ENCODE data around the gene STXBP1.
"Not testable (repeated sequence)": the region's sequence is repeated elsewhere in the genome, so short reads cannot be mapped to it uniquely, and the experiment has no call there.

The STXBP1 gene

GRCh38 chr9:127611899-127612790 lies at the start of gene STXBP1:
Gene STXBP1 (plus strand): TSS chr9:127612277. CDS start chr9:127612404, 127 bp downstream.
- DNase-seq = peak; percentile 72 to 87

DNA sequence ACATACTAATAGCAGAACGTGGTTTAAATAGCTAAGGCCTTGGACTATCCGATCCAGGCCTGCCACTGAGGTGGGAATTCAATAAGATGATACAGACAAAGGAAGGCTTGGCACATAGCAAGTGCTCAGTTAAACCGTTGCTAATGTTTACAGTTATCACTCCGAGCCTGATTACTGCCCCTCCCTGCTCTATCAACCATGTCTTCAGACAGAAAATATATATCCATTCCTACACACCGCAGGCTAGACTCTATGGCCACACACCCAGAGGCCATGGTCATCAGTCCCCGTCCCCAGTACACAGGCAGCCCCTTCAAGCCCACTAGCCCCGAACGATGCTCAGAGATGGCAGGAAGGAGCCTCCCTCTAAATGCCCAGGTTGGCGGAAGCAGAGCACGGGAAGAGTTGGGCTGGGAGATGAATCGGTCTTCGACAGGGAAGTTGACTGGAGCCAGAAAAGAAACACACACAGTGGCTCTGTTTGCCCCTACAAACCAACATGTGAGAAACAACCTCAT lies 49.7 kb upstream of the STXBP1 start:
- no peak for DNase-seq

DNA sequence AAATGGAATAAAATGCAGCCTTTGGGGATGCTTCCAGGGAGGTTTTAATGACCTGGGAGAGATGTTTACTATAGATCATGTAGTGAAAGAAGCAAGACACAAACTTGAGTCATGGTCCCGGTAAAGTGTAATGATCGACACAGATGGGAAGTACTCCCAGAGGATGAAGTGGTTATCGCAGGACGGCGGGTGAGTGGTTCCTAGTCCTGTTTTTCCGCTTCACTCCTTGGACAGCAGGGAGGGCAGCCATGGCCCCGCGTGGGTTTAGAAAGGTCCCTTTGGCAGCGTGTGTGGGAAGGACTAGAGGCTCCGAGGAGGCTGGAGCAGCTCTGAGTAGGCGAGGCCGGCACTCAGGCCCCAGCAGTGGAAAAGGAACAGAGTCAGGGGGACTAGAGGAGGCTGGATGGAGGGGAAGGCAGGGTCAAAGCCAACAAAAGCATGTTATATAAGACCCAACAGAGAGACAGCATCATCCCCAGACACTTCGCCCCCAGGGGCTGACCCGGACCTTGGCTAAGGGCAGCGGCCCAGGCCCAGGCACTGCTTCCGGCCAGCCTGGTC lies 49.2 kb upstream of the STXBP1 start:
- no peak for DNase-seq

DNA sequence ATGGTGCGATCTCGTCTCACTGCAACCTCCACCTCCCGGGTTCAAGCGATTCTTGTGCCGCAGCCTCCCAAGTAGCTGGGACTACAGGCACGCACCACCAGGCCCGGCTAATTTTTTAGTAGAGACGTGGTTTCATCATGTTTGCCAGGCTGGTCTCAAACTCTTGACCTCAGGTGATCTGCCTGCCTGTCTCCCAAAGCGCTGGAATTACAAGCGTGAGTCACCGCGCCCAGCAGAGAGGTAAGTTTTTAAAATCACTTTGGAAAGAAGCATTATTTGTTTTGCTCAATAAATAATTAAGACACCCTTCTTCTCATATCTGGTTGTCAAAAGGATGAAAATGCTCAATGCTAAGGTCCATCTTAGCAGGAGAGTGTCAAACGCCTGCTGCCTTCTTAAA lies 48.5 kb upstream of the STXBP1 start:
- no peak for DNase-seq

DNA sequence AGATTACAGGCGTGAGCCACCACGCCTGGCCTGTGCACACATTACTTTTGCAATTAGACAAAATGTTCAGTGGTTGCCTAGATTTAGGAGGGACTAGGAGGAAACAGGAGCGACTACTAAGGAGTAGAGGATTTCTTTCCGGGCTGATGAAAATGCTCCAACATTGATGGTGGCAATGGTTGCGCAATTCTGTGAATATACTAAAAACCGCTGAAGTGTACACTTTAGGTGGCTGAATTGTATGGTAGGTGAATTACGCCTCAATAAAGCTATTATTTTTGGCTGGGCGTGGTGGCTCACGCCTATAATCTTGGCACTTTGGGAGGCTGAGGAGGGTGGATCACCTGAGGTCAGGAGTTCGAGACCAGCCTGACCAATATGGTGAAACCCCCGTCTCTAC lies 46.8 kb upstream of the STXBP1 start:
- no peak for DNase-seq

DNA sequence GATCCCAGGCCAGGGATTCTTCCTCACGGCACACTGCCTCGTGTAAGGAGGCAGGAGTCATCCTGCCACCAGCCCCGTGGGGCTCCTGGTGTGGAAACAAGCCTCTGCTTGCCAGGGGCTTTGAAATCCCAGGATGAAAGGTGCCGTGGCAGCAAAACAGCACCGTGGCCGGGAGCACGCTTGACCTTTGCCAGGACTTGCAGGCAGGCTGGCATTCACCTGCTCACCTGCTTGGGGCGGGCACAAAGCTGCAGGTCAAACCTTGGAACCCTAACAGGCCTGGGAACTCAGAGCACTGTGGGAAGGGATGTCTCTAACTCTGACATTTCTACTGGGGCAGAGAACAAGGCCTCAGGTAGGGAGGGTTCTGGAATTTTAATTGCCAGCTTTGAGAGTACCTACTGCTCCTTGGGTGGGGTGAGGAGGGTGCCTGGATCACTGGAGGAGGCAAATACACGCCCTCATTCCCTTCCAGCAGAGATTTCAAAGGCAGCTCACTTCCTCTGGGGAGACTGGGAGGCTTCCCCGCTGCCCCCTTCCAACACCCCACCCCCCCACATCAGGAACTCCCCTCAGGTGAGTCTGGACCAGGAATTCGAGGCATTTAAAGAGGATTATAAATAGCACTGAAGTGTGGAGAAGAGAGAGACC lies 45.6 kb upstream of the STXBP1 start:
- DNase-seq = no peak

GRCh38 chr9:127567035-127567729 lies 44.9 kb upstream of the STXBP1 start:
- DNase-seq = no peak

GRCh38 chr9:127567730-127568617 lies 44.1 kb upstream of the STXBP1 start:
- DNase-seq = no peak

DNA sequence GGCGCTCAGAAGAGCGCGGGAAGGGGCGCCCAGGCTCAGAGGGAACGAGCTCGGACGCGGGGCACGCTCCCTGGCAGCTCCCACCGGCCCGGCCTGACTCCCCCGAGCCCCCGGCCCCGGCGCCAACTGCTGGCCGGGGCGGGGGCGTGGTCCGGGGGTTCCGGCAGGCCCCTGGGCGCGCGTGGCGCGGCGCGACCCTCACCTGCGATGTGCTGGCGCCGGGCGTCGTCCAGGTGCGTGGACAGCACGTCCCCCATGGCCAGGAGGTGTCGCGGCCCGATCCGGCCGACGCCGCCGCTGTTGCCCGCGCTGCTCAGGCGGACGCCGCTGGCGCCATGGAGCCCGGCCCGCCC lies 43.5 kb upstream of the STXBP1 start:
- no peak for DNase-seq

DNA sequence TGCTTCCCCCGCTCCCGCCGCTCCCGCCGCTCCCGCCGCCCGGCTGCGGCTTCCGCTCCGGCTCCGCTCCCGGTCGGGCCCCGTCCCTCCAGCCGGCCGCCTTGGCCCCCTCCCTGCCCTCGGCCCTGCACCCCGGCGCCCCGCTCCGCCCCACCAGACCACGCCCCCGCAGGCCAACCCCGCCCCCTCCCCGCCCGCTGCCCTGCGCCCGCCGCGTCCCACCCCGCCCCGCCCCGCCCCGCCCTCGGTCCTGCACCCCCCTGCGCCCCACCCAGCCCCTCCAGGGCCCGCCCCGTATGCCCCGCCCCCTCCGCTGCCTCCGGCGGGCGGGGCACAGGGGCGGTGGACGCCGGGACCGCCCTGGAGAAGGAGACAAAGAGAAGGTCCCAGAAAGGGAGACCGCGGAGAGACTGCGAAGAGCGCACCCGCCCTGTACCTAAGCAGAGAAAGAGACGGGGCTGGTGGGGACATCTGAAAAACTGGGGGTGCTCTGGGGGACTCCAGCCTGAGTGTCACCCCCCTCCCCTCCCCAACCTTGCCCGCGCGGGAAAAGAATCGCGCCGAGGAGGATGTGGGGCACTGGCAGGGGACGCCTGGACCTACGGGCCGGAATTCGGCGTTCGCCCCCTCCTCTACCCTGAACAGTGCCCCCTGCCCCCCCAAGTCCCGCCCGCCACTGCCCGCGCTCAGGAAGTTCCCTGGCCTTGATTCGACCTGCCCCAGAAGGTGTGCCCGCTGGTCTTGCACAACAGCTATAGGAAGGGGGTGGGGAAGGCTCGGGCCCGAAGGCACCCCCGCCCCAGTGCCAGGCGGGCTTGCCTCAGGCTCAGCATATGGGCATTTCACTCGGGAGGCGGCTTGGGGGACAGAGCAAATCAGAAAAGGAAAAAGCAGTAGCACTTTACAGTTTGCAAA lies 42.8 kb upstream of the STXBP1 start:
- DNase-seq = peak; percentile 71 to 75

- no peak for DNase-seq
These were observed 42.1 kb upstream of the STXBP1 start for GRCh38 chr9:127569886-127570401.

DNA sequence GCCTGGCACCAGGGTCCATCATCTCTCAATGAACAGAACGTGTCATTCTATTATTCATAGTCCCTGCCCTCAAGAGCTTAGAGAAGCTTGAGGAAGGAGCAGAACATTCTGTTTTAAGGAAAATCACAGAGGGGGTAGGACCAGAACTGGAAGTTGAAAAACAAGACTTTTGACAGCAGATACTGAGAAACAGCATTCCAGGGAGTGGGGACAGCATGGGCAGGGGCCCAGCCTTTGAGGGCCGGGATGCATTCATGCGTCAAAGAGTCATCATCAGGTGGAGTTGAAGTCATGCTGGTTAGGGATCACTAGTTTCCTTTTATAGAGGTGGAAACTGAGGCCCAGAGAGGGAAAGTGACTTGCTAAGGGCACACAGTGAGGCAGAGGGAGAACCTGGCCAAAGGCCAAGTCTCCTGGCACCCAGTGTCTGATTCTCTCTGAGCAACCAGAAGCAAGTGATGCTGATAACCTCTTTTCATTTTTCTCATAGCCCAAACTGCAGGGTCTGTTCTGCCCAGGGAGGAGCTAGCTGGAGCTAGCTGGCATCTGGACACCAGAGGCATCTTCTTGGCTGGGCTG lies 41.5 kb upstream of the STXBP1 start:
- no peak for DNase-seq

DNA sequence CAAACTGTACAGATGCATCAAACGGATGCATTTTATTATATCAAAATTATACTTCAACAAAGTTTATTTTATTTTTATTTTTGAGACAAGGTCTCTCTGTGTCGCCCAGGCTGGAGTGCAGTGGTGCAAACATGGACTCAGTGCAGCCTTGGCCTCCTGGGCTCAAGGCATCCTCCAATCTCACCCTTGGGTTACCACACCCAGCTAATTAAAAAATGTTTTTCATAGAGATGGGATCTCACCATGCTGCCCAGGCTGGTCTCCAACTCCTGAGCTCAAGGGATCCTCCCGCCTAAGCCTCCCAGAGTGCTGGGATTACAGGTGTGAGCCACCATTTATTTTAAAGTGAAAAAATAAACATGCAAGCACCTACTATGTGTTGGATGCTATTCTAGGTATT lies 40.1 kb upstream of the STXBP1 start:
- DNase-seq = no peak

DNA sequence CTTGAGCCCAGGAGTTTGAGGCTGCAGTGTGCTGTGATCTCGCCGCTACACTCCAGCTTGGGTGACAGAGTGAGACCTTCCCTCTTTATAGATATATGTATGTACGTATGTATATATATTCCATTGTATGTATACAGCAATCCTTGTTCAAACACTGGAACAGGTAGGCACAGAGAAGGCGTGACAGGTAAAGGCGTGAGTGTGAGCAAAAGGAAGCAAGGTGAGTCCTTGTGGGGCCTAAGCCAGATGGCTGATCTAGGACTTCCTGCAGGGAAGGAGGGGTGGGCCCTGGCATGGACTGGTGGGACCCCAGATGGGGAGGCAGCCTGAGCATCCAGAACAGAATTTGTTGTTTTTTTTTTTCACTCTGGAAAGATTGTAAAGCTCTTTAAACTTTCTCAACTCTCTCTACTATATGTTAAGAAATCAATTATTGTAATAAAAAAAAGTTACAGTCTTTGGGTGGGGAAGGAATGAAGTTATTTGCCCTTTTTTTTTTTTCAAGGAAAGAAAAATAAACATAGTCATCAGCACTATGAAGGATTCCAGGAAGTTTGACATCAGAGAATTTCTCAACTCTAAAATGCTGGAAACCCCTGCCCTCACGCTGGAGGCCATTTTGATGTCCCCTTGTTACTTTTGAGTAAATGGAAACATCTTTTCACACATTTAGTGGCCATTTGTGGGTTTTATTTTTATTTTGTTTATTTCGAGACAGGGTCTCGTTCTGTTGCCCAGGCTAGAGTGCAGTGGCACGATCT lies 38.9 kb upstream of the STXBP1 start:
- no peak for DNase-seq

DNA sequence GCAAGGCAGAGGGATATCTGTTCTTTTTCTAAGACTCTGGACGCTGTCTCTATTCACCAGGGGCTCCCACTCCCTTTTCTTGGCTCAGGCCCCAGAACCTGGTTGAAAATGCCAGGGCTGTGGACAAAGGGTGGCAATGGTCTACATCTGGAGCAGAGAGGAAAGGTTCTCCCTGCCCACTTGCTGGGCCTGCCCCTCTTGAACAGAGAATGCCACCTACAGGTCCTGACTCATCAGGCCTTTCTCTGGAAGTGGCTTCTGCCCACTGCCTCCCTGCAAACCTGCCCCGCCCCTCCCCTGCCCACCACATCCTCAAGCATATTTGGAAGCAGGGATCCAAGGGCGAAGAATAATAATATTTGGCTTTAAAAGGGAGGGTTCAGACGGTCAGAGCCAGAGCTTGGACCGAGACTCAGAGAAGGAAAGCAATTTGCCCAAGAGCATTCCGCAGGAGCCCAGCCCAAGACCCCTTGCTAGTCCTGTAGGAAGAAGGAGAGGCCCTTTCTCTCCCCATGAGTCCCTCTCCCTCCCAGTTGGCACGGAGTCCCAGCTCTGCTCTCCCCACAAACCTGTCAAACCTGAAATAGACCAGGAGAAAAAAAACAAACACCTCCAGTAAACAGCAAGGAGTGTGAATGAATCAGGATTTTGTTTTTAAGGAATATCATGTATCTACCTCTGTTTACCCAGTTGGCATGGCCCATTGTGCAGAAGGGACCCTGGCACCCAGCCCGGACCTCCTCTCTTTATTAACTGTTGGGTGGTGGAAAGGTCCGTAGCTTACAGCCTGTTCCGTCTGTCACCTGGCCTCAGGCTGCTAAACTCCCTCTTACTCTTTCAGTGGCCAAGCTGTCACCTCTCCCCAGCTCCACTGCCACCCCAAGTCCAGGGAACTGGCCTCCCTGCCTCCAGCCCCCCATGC lies 37.7 kb upstream of the STXBP1 start:
- no peak for DNase-seq

DNA sequence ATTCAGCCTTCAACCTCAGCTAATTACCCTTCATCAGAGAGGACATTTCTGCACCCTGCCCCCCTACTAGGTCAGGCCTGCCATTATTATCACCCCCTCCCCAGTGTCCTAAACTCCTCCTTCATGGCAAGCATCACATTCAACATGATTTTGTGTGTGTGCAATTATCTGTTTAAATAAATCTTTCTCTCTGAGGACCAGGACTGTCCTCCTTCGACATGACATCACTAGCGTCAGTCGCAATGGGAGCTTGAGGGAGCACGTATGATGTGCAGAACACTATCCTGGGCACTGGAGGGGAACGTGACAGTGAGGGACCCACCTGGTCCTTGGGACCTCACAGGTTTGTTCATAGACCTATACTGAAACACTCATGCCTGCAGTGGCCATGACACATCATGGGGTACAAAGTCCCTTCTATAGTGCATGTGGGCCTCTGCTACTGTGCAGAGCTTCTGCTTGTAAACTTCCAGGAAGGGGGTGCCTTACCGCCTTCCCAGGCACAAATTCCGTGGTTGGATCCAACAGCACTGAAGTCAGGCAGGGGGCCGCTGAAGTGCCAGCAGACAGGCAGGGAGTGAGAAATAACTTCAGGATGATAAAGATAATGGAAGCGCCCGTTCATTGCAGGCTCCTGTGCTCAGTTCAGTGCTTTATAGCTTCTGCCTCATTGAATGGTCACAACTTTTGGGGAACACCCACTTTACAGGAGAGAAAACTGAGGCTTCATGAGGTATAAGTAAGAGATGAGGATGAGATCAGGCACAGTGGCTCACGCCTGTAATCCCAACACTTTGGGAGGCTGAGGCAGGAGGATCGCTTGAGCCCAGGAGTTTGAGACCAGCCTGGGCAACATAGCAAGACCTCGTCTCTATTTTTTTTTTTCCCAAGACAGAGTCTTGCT lies 36.0 kb upstream of the STXBP1 start:
- DNase-seq = no peak

DNA sequence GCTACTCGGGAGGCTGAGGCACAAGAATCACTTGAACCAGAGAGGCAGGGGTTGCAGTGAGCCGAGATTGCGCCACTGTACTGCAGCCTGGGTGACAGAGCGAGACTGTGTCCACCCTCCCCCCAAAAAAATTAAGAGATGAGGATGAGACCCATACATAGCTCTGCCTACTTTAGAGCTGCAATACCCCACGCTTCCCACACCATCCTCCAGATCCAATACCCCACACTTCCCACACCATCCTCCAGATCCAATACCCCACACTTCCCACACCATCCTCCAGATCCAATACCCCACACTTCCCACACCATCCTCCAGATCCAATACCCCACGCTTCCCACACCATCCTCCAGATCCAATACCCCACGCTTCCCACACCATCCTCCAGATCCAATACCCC lies 34.9 kb upstream of the STXBP1 start:
- not testable (repeated sequence) for DNase-seq

GRCh38 chr9:127578627-127578951 lies 33.5 kb upstream of the STXBP1 start:
- no peak for DNase-seq

All from NCI-H1930 (cell line).